GM12878 (cell line): Measurements from ENCODE around the gene TBC1D2B.
"Not testable (repeated sequence)": the region's sequence is repeated elsewhere in the genome, so short reads cannot be mapped to it uniquely, and the experiment has no call there.

Experiments used
- CTCF ChIP-seq, 3 experiments: IDR thresholded peaks in 2 of 3; conservative IDR thresholded peaks in 1 of 3; 2 replicates each; pipeline ENCODE4 v1.5.1; 2011; ENCODE audit warnings: low read depth in 3 of 3, low read length in 3 of 3, mild to moderate bottlenecking in 3 of 3, control low read depth in 2 of 3, moderate library complexity in 2 of 3, inconsistent platforms in 1 of 3, mixed read lengths in 1 of 3; ENCODE audit not compliant: control insufficient read depth in 2 of 3, insufficient read depth in 1 of 3; ENCODE audit errors: extremely low read depth in 1 of 3
- GATAD2B ChIP-seq: fragments of 450-650 bp; conservative IDR thresholded peaks from 2 replicates; pipeline ENCODE4 v1.6.1; 2017; ENCODE audit warnings: low read depth, mild to moderate bottlenecking, moderate library complexity
- KAT2A ChIP-seq: conservative IDR thresholded peaks from 2 replicates; pipeline ENCODE4 v1.6.1; 2011; ENCODE audit warnings: low read depth, low read length; ENCODE audit not compliant: control insufficient read depth
- KDM1A ChIP-seq: fragments of 200-600 bp; sonication (generic); IDR thresholded peaks from 2 replicates; pipeline ENCODE4 v1.6.1; 2016; ENCODE audit warnings: borderline replicate concordance
- POLR2A ChIP-seq: IDR thresholded peaks from 2 replicates; pipeline ENCODE4 v1.6.1; 2011; ENCODE audit warnings: low read depth, mild to moderate bottlenecking, low read length
- TAF1 ChIP-seq: IDR thresholded peaks from 2 replicates; pipeline ENCODE4 v1.6.1; 2011; ENCODE audit warnings: mild to moderate bottlenecking, low read depth, low read length, borderline replicate concordance
- TCF3 ChIP-seq: IDR thresholded peaks from 2 replicates; pipeline ENCODE4 v1.6.1; 2012; ENCODE audit warnings: low read depth, mild to moderate bottlenecking, low read length, borderline replicate concordance; ENCODE audit not compliant: insufficient read depth
- ZBED1 ChIP-seq: IDR thresholded peaks from 2 replicates; pipeline ENCODE4 v1.6.1; 2016; ENCODE audit warnings: borderline replicate concordance
- TF ChIP-seq, protein P1 (sequence below): fragments of 450-650 bp; IDR thresholded peaks from 2 replicates; pipeline ENCODE4 v1.6.1; 2016; ENCODE audit warnings: mild to moderate bottlenecking, moderate library complexity, borderline replicate concordance

GRCh38 chr15:77991658-77992201 lies 85.8 kb downstream of the TBC1D2B start:
- TF ChIP-seq TAF1; KDM1A; POLR2A; TCF3; KAT2A; ZBED1; GATAD2B; CTCF (IDR thresholded peaks at IDR 0.05 in 2 of 3, conservative IDR thresholded peaks at IDR 0.05 in 1 of 3; ENCODE audit: control insufficient read depth in 2 of 3, extremely low read depth in 1 of 3, insufficient read depth in 1 of 3, low read depth in 3 of 3, low read length in 3 of 3): not testable (repeated sequence)
- TF ChIP-seq, protein P1, sequence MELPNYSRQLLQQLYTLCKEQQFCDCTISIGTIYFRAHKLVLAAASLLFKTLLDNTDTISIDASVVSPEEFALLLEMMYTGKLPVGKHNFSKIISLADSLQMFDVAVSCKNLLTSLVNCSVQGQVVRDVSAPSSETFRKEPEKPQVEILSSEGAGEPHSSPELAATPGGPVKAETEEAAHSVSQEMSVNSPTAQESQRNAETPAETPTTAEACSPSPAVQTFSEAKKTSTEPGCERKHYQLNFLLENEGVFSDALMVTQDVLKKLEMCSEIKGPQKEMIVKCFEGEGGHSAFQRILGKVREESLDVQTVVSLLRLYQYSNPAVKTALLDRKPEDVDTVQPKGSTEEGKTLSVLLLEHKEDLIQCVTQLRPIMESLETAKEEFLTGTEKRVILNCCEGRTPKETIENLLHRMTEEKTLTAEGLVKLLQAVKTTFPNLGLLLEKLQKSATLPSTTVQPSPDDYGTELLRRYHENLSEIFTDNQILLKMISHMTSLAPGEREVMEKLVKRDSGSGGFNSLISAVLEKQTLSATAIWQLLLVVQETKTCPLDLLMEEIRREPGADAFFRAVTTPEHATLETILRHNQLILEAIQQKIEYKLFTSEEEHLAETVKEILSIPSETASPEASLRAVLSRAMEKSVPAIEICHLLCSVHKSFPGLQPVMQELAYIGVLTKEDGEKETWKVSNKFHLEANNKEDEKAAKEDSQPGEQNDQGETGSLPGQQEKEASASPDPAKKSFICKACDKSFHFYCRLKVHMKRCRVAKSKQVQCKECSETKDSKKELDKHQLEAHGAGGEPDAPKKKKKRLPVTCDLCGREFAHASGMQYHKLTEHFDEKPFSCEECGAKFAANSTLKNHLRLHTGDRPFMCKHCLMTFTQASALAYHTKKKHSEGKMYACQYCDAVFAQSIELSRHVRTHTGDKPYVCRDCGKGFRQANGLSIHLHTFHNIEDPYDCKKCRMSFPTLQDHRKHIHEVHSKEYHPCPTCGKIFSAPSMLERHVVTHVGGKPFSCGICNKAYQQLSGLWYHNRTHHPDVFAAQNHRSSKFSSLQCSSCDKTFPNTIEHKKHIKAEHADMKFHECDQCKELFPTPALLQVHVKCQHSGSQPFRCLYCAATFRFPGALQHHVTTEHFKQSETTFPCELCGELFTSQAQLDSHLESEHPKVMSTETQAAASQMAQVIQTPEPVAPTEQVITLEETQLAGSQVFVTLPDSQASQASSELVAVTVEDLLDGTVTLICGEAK, result not testable (repeated sequence)
